Epithelial cell of proximal tubule (primary cell): Measurements from ENCODE around the gene DIDO1. TPM values are rescaled to one million over a fixed set of nuclear protein-coding genes. Genes with fewer than 3 reads are reported as not detected.

Source experiments
- DNase-seq: peaks from one replicate; pipeline ENCODE4 v3.0.0-alpha.2; 2011; ENCODE audit warnings: low read depth
- H3K4me3 ChIP-seq: 2 replicates; pipeline ENCODE4 v1.5.1; 2011; ENCODE audit warnings: low read depth, mild to moderate bottlenecking, low read length
- CTCF ChIP-seq: conservative IDR thresholded peaks from 2 replicates; pipeline ENCODE4 v1.5.1; 2012; ENCODE audit warnings: low read depth, mild to moderate bottlenecking, low read length
- total RNA-seq: library from RNA; depleted of rRNA; stranded (reverse); fragments of >200 nt; gene quantifications from 2 replicates; pipeline ENCODE4 v1.2.3, GENCODE V29; 2015

The DIDO1 gene
- total RNA-seq, 1 donor from 2014 or later = 26.9 TPM

- no peak for DNase-seq
- TF ChIP-seq CTCF = no peak
- no peak overlapping the region for H3K4me3 ChIP-seq
Measured at GRCh38 chr20:62913043-62913630, 13.2 kb downstream of the DIDO1 start.

- TF ChIP-seq CTCF = no peak
- no peak for DNase-seq
- H3K4me3 ChIP-seq = no peak overlapping the region
Measured at GRCh38 chr20:62911701-62912280, 14.5 kb downstream of the DIDO1 start.

GRCh38 chr20:62910777-62911497 is 15.4 kb downstream of the DIDO1 start:
- DNase-seq = no peak
- no peak for TF ChIP-seq CTCF

GRCh38 chr20:62910217-62910766 is 16.0 kb downstream of the DIDO1 start:
- no peak for TF ChIP-seq CTCF
- H3K4me3 ChIP-seq = no peak overlapping the region

More at GRCh38 chr20:62910777-62911497, 15.4 kb downstream of the DIDO1 start:
- H3K4me3 ChIP-seq = no peak overlapping the region

GRCh38 chr20:62908971-62909791 is 17.1 kb downstream of the DIDO1 start:
- H3K4me3 ChIP-seq = no peak overlapping the region
- no peak for DNase-seq
- no peak for TF ChIP-seq CTCF

More at GRCh38 chr20:62910217-62910766, 16.0 kb downstream of the DIDO1 start:
- DNase-seq = no peak

GRCh38 chr20:62907384-62908317 is 18.7 kb downstream of the DIDO1 start:
- no peak for DNase-seq
- TF ChIP-seq CTCF = peak; percentile 53
- no peak overlapping the region for H3K4me3 ChIP-seq
